ENCODE results near the gene C16orf74.

The C16orf74 gene

GRCh38 chr16:85722128-85722893 lies 28.6 kb downstream of the C16orf74 start:
- H3K4me3 ChIP-seq (ENCODE audit: severe bottlenecking) = no peak overlapping the region
- no peaks in the 10 kb centered on the region for H3K9me3 ChIP-seq (ENCODE audit: severe bottlenecking)
- H3K36me3 ChIP-seq (ENCODE audit: low read depth) = peaks cover 84% of the 10 kb centered on the region
- ATAC-seq (ENCODE audit: low read depth) (no peak), DNase-seq (ENCODE audit: low spot score) (no peak)
- no peak for TF ChIP-seq CTCF (IDR thresholded peaks at IDR 0.05; ENCODE audit: poor library complexity, severe bottlenecking)
- peaks cover 26% of the 10 kb centered on the region for H3K4me1 ChIP-seq (ENCODE audit: insufficient read depth, poor library complexity, severe bottlenecking)
- peak overlapping the region; percentile 71 for H3K27ac ChIP-seq (ENCODE audit: poor library complexity, severe bottlenecking)
- H3K27me3 ChIP-seq (ENCODE audit: insufficient read depth, poor library complexity, severe bottlenecking) = no peaks in the 10 kb centered on the region

- ATAC-seq (ENCODE audit: low read depth) (peak; percentile 92), DNase-seq (ENCODE audit: low spot score) (peak; percentile 93)
- peak overlapping the region; percentile 71 for H3K27ac ChIP-seq (ENCODE audit: poor library complexity, severe bottlenecking)
- no peak overlapping the region for H3K4me3 ChIP-seq (ENCODE audit: severe bottlenecking)
- peaks cover 78% of the 10 kb centered on the region for H3K36me3 ChIP-seq (ENCODE audit: low read depth)
- TF ChIP-seq CTCF (IDR thresholded peaks at IDR 0.05; ENCODE audit: poor library complexity, severe bottlenecking) = no peak
- peaks cover 41% of the 10 kb centered on the region for H3K4me1 ChIP-seq (ENCODE audit: insufficient read depth, poor library complexity, severe bottlenecking)
- H3K27me3 ChIP-seq (ENCODE audit: insufficient read depth, poor library complexity, severe bottlenecking) = no peaks in the 10 kb centered on the region
- no peaks in the 10 kb centered on the region for H3K9me3 ChIP-seq (ENCODE audit: severe bottlenecking)
Observed at GRCh38 chr16:85720302-85720637, 30.6 kb downstream of the C16orf74 start.

- no peak overlapping the region for H3K4me3 ChIP-seq (ENCODE audit: severe bottlenecking)
- no peak for DNase-seq (ENCODE audit: low spot score)
- no peak for ATAC-seq (ENCODE audit: low read depth)
- H3K27ac ChIP-seq (ENCODE audit: poor library complexity, severe bottlenecking) = peak overlapping the region; percentile 71
- TF ChIP-seq CTCF (IDR thresholded peaks at IDR 0.05; ENCODE audit: poor library complexity, severe bottlenecking) = no peak
- H3K4me1 ChIP-seq (ENCODE audit: insufficient read depth, poor library complexity, severe bottlenecking) = peaks cover 41% of the 10 kb centered on the region
- no peaks in the 10 kb centered on the region for H3K27me3 ChIP-seq (ENCODE audit: insufficient read depth, poor library complexity, severe bottlenecking)
- no peaks in the 10 kb centered on the region for H3K9me3 ChIP-seq (ENCODE audit: severe bottlenecking)
- peaks cover 78% of the 10 kb centered on the region for H3K36me3 ChIP-seq (ENCODE audit: low read depth)
Observed at GRCh38 chr16:85719605-85720301, 31.1 kb downstream of the C16orf74 start.

- ATAC-seq (ENCODE audit: low read depth) (no peak), DNase-seq (ENCODE audit: low spot score) (no peak)
- peaks cover 41% of the 10 kb centered on the region for H3K4me1 ChIP-seq (ENCODE audit: insufficient read depth, poor library complexity, severe bottlenecking)
- no peak for TF ChIP-seq CTCF (IDR thresholded peaks at IDR 0.05; ENCODE audit: poor library complexity, severe bottlenecking)
- no peak overlapping the region for H3K4me3 ChIP-seq (ENCODE audit: severe bottlenecking)
- H3K27ac ChIP-seq (ENCODE audit: poor library complexity, severe bottlenecking) = peak overlapping the region; percentile 71
- no peaks in the 10 kb centered on the region for H3K27me3 ChIP-seq (ENCODE audit: insufficient read depth, poor library complexity, severe bottlenecking)
- peaks cover 78% of the 10 kb centered on the region for H3K36me3 ChIP-seq (ENCODE audit: low read depth)
- no peaks in the 10 kb centered on the region for H3K9me3 ChIP-seq (ENCODE audit: severe bottlenecking)
Observed at GRCh38 chr16:85718682-85719081, 32.2 kb downstream of the C16orf74 start.

GRCh38 chr16:85718153-85718477 lies 32.8 kb downstream of the C16orf74 start:
- H3K36me3 ChIP-seq (ENCODE audit: low read depth) = peaks cover 79% of the 10 kb centered on the region
- no peak overlapping the region for H3K4me3 ChIP-seq (ENCODE audit: severe bottlenecking)
- H3K9me3 ChIP-seq (ENCODE audit: severe bottlenecking) = no peaks in the 10 kb centered on the region
- peak; percentile 54 for TF ChIP-seq CTCF (IDR thresholded peaks at IDR 0.05; ENCODE audit: poor library complexity, severe bottlenecking)
- H3K27ac ChIP-seq (ENCODE audit: poor library complexity, severe bottlenecking) = peak overlapping the region; percentile 62
- H3K4me1 ChIP-seq (ENCODE audit: insufficient read depth, poor library complexity, severe bottlenecking) = peaks cover 41% of the 10 kb centered on the region
- no peaks in the 10 kb centered on the region for H3K27me3 ChIP-seq (ENCODE audit: insufficient read depth, poor library complexity, severe bottlenecking)
- DNase-seq (ENCODE audit: low spot score) (no peak), ATAC-seq (ENCODE audit: low read depth) (no peak)

All from RWPE2 (cell line).